Ramos (cell line): Measurements from ENCODE around the gene VSNL1.

Experiments
- in situ Hi-C: fragments of 300-500 bp; cut with MboI; formaldehyde crosslinking; loops from one replicate; pipeline ENCODE4 v1.14.3; 2022; ENCODE audit warnings: low sequenced_read_pairs; ENCODE audit not compliant: unreplicated experiment

VSNL1 gene

GRCh38 chr2:17540093-17540812 lies at the start of gene VSNL1:
Gene VSNL1, plus strand, starts transcription at chr2:17540696. Its CDS starts 51,379 bp downstream, at chr2:17592075.
- in situ Hi-C loops, result no loop called here

DNA sequence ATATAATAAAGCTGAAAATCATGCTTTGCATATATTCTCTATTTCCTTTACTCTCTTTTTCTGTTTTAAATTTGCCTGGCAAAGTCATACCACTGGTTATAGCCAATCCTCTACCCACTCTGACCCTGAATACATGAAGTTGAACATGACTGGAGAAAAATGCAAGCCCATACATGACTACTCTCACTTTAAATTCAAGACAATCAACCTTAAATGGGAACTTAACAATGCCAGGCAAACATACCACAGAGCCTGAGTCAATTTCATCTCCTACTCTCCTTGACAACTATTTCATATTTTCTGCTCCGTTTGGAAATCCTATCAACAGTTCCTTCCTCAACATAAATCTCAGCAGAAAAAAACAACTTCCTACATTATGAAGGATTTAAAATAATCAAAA lies 44.9 kb upstream of the VSNL1 start:
- in situ Hi-C loops, result no loop called here

DNA sequence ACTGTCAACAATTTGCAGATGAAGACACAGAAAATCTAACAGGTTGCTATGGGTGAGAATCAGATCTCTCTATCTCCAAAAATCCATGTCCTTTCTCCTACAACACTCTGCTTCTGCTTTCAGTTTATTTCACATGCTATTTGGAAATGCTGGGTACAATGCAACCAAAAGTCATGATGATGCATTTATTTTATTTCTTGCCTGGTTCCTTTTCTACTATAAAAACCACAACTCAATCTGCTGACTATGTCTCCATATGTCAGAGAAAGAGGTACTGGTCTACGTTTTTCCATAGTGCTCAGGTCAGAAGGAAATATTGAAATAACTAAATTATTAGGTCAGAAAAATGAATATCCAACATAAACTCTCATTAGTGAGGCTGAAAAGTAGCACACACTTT lies 42.8 kb upstream of the VSNL1 start:
- in situ Hi-C loops, result no loop called here

- in situ Hi-C loops, result no loop called here
Measured at GRCh38 chr2:17506736-17507616, 33.5 kb upstream of the VSNL1 start.

DNA sequence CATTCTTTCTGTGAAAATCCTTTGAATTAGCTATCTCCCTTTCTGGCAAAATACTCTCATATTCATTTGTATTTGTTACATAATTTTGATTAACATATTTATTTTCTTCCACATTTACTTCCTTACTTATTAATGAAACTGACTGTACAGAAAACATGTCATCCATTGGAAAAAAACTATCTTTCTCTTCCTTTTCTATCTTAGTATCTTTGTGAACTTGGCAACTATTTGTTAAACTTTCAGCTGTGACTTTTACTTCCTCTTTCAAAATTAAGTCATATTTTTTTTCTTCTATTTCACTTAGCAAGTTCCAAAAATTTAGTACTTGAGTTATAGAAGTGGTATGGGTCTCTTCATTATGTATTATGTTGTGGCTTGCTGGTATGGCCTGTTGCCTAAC lies 24.8 kb upstream of the VSNL1 start:
- in situ Hi-C loops, result no loop called here

DNA sequence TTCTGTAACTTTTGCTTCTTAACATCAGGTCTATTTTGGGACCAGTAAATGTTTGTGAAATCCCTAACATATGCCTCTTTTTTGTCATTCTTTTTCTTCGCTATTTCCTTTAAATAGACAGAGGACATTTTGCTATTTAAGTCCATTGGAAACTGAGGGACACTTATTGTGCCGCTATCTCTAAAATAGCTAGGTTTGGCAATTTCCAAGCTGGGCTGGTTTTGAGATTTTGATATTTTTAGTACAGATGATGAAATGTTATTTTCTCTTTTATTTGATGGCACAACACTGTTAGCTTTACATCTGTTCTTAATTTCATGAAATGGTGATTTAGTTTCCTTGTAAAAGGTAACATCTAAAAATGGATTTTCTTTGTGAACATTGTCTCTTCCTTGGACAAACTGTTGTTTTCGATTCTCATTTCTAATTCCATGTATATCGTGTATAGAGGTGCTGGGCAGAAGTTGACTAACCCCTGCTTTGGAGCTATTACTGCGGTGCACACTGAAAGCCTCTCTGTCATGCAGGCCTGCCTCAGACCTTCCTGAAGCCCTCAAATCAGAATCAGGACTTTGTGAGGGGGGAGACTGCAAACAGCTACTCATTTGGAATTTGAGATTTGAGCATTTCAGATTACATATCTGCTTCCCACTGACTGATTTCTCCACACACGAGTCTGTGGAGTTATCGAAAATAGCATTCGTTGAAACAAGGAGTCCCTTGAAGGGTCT lies 22.9 kb upstream of the VSNL1 start:
- in situ Hi-C loops, result no loop called here

DNA sequence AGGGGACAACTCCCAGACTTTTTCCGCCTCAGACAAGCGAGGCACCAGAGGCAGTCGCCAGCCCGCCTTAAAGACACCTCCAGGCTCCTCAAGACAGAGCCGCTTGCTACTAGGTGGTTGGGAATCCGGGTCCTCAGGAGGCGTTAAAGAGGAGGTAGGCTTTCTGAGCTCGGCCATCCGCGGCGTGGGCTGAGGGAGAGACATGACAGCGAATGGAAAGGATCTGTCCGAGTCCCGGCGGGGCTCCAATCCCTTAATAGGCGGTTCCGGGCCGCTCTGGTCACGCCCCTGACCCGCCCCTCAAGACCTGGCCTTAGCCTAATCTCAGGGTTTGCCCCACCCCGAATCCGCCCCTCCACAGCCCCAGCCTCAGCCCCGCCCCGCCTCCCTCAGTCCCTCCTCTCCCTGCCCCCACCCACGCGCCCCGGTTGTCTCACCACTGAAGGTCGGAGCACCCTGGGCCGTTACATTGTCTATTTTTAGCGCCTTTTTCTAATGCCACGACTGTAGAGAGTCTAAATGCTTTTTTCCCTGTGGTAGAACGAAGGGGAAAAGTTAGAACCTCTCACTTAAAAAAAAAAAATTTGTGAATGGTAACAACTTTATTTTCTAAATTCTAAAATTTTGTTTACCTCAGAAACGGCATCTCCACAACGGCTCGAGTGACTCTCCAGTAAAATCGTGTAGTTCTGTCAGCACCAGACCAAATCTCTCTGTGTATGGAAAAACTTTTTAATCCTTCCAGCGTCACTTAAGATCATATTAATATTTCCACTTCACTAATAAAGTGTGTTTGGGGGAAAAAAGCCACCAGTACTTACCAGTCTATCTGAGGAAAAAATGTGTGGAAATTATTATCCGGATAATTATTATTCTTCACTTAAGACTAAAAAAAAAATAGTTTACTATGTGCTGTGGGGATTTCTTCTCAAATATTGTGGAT lies 22.0 kb upstream of the VSNL1 start, which contains the start of gene RAD51AP2:
Gene RAD51AP2, minus strand, starts transcription at position 229 of the 943 bp plus-strand sequence. Its CDS starts 25 bp downstream, at position 204.
- in situ Hi-C loops, result no loop called here

DNA sequence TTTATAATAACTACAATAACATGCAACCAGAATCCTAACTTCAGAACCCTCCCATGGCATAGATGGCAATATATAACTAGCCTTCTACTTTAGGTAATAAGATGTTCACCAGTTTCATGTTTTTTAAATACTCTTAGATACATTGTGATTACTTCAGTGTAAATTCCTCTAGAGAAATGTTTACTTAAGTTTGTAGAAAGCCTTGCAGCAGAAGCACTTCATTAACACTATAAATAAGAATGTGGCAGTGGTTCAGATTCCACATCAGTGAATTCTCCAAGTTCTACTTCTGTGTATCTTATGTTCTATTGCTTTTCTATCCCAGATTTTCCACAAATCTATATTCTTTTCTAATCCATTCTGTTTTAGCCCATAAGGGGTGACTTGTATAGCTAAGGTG lies 21.0 kb upstream of the VSNL1 start:
- in situ Hi-C loops, result no loop called here

- in situ Hi-C loops, result no loop called here
Measured at GRCh38 chr2:17520761-17521160, 19.7 kb upstream of the VSNL1 start.

GRCh38 chr2:17521621-17522020 lies 18.9 kb upstream of the VSNL1 start:
- in situ Hi-C loops, result no loop called here

DNA sequence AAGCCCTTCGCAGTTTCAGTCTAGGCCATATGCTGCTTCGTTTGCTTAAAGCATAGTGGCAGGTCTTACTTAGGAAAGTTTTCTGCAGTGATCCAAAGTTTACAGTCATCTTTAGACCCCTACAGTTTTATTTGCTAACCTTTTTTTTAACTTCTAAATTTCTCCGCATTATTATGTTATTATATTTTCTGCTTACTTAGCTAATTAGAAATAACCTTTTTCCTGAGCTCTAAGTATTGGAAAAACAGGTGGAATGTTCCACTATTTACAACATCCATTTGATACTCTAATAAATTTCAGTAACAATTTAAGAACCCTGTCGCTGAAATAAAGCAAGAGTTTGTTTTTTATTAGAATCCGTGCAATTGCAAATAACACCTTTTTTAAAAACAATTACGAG lies 18.2 kb upstream of the VSNL1 start:
- in situ Hi-C loops, result no loop called here

DNA sequence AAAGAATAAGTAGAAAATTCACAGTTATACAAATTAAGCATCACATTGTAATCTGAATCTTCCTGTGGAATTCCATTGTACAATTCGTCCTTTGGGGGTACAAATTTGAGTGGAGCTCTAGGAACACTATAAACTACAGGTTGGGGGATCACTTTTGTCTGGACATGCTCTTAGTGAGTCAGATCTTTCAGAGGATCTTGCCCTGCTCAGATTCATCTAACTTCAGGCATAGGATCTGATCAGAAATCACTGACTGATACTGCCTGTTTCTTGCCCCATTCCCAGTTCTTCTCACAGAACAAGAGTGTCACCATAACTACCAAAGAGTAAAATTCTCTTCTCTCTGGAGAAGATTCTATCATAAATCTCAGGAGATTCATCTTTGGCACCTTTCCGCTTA lies 10.7 kb upstream of the VSNL1 start:
- in situ Hi-C loops, result no loop called here

DNA sequence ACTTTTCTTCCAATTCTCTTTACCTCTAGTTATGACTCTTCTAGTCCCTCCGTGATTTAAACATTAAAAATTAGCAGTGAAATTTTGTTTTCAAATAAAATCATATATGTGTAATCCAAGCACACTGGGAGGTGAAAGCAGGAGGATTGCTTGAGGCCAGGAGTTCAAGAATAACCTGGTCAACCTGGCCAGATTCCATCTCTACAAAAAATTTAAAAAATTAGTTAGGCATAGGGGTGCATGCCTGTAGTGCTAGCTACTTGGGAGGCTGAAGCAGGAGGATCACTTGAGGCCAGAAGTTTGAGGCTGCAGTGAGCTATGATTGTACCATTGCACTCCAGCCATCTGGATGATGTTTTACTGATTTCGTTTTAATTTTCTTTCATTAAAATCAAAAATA lies 7.0 kb upstream of the VSNL1 start:
- in situ Hi-C loops, result no loop called here

DNA sequence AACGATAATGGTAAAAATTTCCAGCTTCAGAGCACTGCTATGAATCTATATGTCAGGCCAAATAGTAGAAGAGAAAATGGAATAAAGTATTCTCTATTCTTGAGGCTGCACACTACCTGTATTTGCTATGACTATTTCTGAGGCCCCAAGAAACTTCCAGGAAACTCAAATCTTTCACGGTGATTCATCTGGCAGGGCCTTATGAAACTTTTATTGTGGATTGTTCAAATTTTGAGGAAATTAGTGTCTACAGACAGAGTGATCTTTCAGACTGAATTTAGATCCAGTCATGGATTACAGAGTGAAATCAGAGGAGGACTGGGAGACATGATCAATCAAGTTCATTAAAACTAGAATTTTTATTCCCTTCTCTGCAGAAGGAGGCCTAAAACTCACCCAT lies 4.1 kb upstream of the VSNL1 start:
- in situ Hi-C loops, result no loop called here

GRCh38 chr2:17538022-17538843 lies 2.3 kb upstream of the VSNL1 start:
- in situ Hi-C loops, result no loop called here

GRCh38 chr2:17538844-17539554 lies 1.5 kb upstream of the VSNL1 start:
- in situ Hi-C loops, result no loop called here

DNA sequence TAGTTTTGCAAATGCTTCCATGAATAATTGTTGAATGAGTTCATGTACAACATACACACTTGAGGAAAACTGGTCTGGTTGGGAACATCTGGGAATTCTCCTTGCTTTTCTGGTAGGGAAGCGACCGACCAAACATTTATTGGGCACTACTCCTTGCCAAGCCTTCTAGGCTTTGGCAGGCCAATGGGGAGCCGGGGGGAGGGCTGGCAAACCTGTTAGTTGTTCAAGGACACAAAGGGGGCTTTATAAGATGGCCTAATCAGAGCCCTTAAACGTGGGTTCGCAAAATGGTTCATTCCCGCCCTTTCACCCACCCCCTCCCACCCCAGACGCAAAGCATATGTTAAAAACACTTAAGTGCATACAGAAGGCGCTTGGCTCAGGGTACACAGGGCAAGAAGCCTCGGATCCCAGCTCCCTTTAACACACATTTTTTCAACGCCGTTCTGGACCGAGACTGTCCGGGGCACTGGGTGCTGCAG lies 844 bp upstream of the VSNL1 start:
- in situ Hi-C loops, result no loop called here
